Endothelial cell of umbilical vein (primary cell): Measurements from ENCODE around the gene TEX38.

Experiments used
- CTCF ChIP-seq, 2 donors: IDR thresholded peaks; 1 replicate in 1 of 2; 2 replicates in 1 of 2; pipeline ENCODE4 v1.5.1; 2011; ENCODE audit warnings: low read length in 2 of 2, mild to moderate bottlenecking in 2 of 2, moderate library complexity in 2 of 2, control low read depth in 1 of 2, inconsistent platforms in 1 of 2, low read depth in 1 of 2; ENCODE audit not compliant: insufficient read depth in 1 of 2; ENCODE audit errors: extremely low read depth in 1 of 2
- EZH2 ChIP-seq: IDR thresholded peaks from 2 replicates; pipeline ENCODE4 v1.6.1; 2012; ENCODE audit warnings: borderline replicate concordance, low read depth, mild to moderate bottlenecking, moderate library complexity, low read length, inconsistent platforms; ENCODE audit not compliant: severe bottlenecking
- FOS ChIP-seq: IDR thresholded peaks from 2 replicates; pipeline ENCODE4 v1.6.1; 2011; ENCODE audit warnings: mild to moderate bottlenecking, low read length, moderate library complexity, borderline replicate concordance; ENCODE audit not compliant: insufficient read depth
- GATA2 ChIP-seq: IDR thresholded peaks from 2 replicates; pipeline ENCODE4 v1.7.0; 2011; ENCODE audit warnings: low read depth, mild to moderate bottlenecking, moderate library complexity, mixed read lengths, low read length; ENCODE audit not compliant: insufficient read length, insufficient read depth
- JUN ChIP-seq: IDR thresholded peaks from 2 replicates; pipeline ENCODE4 v1.6.1; 2011; ENCODE audit warnings: borderline replicate concordance, low read depth; ENCODE audit not compliant: insufficient read length, insufficient read depth
- MYC ChIP-seq: IDR thresholded peaks from one replicate; pipeline ENCODE4 v1.6.1; 2011; ENCODE audit warnings: mild to moderate bottlenecking, low read depth, low read length
- POLR2A ChIP-seq: IDR thresholded peaks from 2 replicates; pipeline ENCODE4 v1.6.1; 2012; ENCODE audit warnings: low read depth, mild to moderate bottlenecking, control low read depth, low read length
- POLR2AphosphoS5 ChIP-seq: IDR thresholded peaks from 2 replicates; pipeline ENCODE4 v1.6.1; 2012; ENCODE audit warnings: low read depth, mild to moderate bottlenecking, control low read depth, low read length, moderate library complexity; ENCODE audit not compliant: insufficient read depth
- TF ChIP-seq, protein P1 (sequence below): IDR thresholded peaks from 2 replicates; pipeline ENCODE4 v1.6.1; 2011; ENCODE audit not compliant: insufficient read depth, insufficient read length

DNA sequence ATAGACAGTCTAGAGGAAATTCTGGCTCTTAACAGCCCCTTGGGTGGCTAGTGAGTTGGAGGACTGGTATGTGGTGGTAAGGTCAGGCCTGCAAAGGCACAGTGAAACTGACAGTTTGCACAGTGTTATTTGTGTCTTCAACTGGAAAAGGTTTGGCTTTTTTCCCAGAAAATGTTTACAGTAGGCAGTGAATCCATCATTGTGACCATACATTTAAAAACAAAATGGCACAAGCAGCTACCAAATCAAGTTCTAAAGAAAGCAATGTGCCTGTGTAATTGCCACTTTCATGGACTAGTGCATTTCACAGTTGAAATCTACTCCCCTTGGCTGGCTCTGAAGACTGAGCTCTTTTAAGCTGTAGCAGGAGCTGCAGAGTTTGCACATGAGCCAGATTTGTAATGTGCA, 28.3 kb upstream of the TEX38 start:
- no peak for TF ChIP-seq CTCF (IDR thresholded peaks at IDR 0.05; ENCODE audit: extremely low read depth in 1 of 2, insufficient read depth in 1 of 2, low read depth in 1 of 2, low read length in 2 of 2)
- TF ChIP-seq POLR2A: no peak
- no peak for TF ChIP-seq JUN
- no peak for TF ChIP-seq EZH2
- TF ChIP-seq GATA2: no peak
- no peak for TF ChIP-seq POLR2AphosphoS5
- no peak for TF ChIP-seq MYC
- TF ChIP-seq, protein P1, sequence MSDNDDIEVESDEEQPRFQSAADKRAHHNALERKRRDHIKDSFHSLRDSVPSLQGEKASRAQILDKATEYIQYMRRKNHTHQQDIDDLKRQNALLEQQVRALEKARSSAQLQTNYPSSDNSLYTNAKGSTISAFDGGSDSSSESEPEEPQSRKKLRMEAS: no peak
- no peak for TF ChIP-seq FOS
